Trophoblast cell (in vitro differentiated cells and primary cell): ENCODE measurements around the gene KRT7.

Experiments
- DNase-seq, 2 donors: peaks; one replicate each; pipeline ENCODE4 v3.0.0-alpha.2; 2016
- H2AFZ ChIP-seq: 2 replicates; pipeline ENCODE4 v1.6.1; 2013; ENCODE audit warnings: low read length, moderate library complexity, mild to moderate bottlenecking; ENCODE audit not compliant: insufficient read depth, poor library complexity
- H2AK5ac ChIP-seq: 2 replicates; pipeline ENCODE4 v1.6.1; 2013; ENCODE audit warnings: mild to moderate bottlenecking, low read length
- H2BK120ac ChIP-seq: 2 replicates; pipeline ENCODE4 v1.6.1; 2013; ENCODE audit warnings: low read length, mild to moderate bottlenecking, moderate library complexity; ENCODE audit not compliant: insufficient read depth, poor library complexity
- H2BK12ac ChIP-seq: 2 replicates; pipeline ENCODE4 v1.6.1; 2013; ENCODE audit warnings: mild to moderate bottlenecking, low read length, moderate library complexity
- H2BK5ac ChIP-seq: 2 replicates; pipeline ENCODE4 v1.6.1; 2013; ENCODE audit warnings: low read length, low read depth, moderate library complexity, mild to moderate bottlenecking; ENCODE audit not compliant: poor library complexity
- H3K14ac ChIP-seq: 2 replicates; pipeline ENCODE4 v1.6.1; 2013; ENCODE audit warnings: mild to moderate bottlenecking, low read length
- H3K18ac ChIP-seq: 2 replicates; pipeline ENCODE4 v1.6.1; 2013; ENCODE audit warnings: mild to moderate bottlenecking, low read length
- H3K23ac ChIP-seq: 2 replicates; pipeline ENCODE4 v1.6.1; 2013; ENCODE audit warnings: low read length
- H3K27ac ChIP-seq: 2 replicates; pipeline ENCODE4 v1.5.1; 2013; ENCODE audit warnings: low read depth, mild to moderate bottlenecking, inconsistent platforms, low read length, moderate library complexity
- H3K27me3 ChIP-seq: 2 replicates; pipeline ENCODE4 v1.6.1; 2013; ENCODE audit warnings: inconsistent platforms, mild to moderate bottlenecking, low read length, moderate library complexity; ENCODE audit not compliant: insufficient read depth
- H3K36me3 ChIP-seq, 2 experiments: 1 replicate in 1 of 2; 2 replicates in 1 of 2; pipeline ENCODE4 v1.6.1; 2013; ENCODE audit warnings: low read length in 2 of 2, mild to moderate bottlenecking in 2 of 2, moderate library complexity in 1 of 2; ENCODE audit not compliant: insufficient read depth in 2 of 2, control insufficient read depth in 1 of 2
- H3K4ac ChIP-seq: 2 replicates; pipeline ENCODE4 v1.6.1; 2013; ENCODE audit warnings: low read depth, mild to moderate bottlenecking, low read length, moderate library complexity
- H3K4me1 ChIP-seq, 2 experiments: 1 replicate in 1 of 2; 2 replicates in 1 of 2; pipeline ENCODE4 v1.6.1; 2013; ENCODE audit warnings: low read length in 2 of 2, mild to moderate bottlenecking in 2 of 2, moderate library complexity in 1 of 2; ENCODE audit not compliant: insufficient read depth in 2 of 2, control insufficient read depth in 1 of 2
- H3K4me2 ChIP-seq: 2 replicates; pipeline ENCODE4 v1.6.1; 2013; ENCODE audit warnings: inconsistent platforms, mild to moderate bottlenecking, low read length, moderate library complexity
- H3K4me3 ChIP-seq: 2 replicates; pipeline ENCODE4 v1.5.1; 2013; ENCODE audit warnings: mild to moderate bottlenecking, low read depth, low read length, inconsistent platforms
- H3K79me1 ChIP-seq: one replicate; pipeline ENCODE4 v1.6.1; 2013; ENCODE audit warnings: low read length
- H3K79me2 ChIP-seq: 2 replicates; pipeline ENCODE4 v1.6.1; 2013; ENCODE audit warnings: low read length, mild to moderate bottlenecking; ENCODE audit not compliant: control insufficient read depth, insufficient read depth, poor library complexity
- H3K9ac ChIP-seq: 2 replicates; pipeline ENCODE4 v1.6.1; 2013; ENCODE audit warnings: mild to moderate bottlenecking, low read length
- H3K9me3 ChIP-seq: 2 replicates; pipeline ENCODE4 v1.6.1; 2013; ENCODE audit warnings: low read depth, mild to moderate bottlenecking, control low read depth, inconsistent platforms, low read length; ENCODE audit not compliant: insufficient read depth
- H4K12ac ChIP-seq: 2 replicates; pipeline ENCODE4 v1.6.1; 2013; ENCODE audit warnings: low read depth, mild to moderate bottlenecking, low read length, moderate library complexity
- H4K8ac ChIP-seq: 2 replicates; pipeline ENCODE4 v1.6.1; 2013; ENCODE audit warnings: low read depth, mild to moderate bottlenecking, low read length, moderate library complexity
- H4K91ac ChIP-seq: one replicate; pipeline ENCODE4 v1.6.1; 2013; ENCODE audit warnings: low read depth, mild to moderate bottlenecking, low read length, moderate library complexity
- WGBS: extraction: QIAGEN DNeasy Blood & Tissue Kit; methylation state at CpG from one replicate; pipeline ENCODE4 v1.1.7; 2013; ENCODE audit warnings: missing lambda C conversion rate; ENCODE audit not compliant: insufficient read length, insufficient coverage; ENCODE audit errors: extremely low coverage; 5-methylcytosine and 5-hydroxymethylcytosine counted together

The KRT7 gene

GRCh38 chr12:52191841-52192791, 40.9 kb upstream of the KRT7 start, which contains the start of gene KRT80:
Gene KRT80, minus strand, starts transcription at chr12:52192014. Its CDS starts 112 bp downstream, at chr12:52191902.
- peak within 1 kb of the TSS; percentile 92 for H2BK5ac ChIP-seq
- no peak within 1 kb of the TSS for H2AFZ ChIP-seq
- peaks cover 60% of the 10 kb centered on the region for H3K79me1 ChIP-seq
- peak within 1 kb of the TSS; percentile 34 for H4K8ac ChIP-seq
- no peaks in the 10 kb centered on the region for H3K9me3 ChIP-seq
- H3K4me2 ChIP-seq: no peak within 1 kb of the TSS
- no peaks in the 10 kb centered on the region for H3K27me3 ChIP-seq
- DNase-seq: peak; percentile 42 to 66
- H3K14ac ChIP-seq: peak within 1 kb of the TSS; percentile 95
- H3K27ac ChIP-seq: no peak within 1 kb of the TSS
- H3K4ac ChIP-seq: peak within 1 kb of the TSS; percentile 82
- H3K4me3 ChIP-seq: no peak within 1 kb of the TSS
- no peak within 1 kb of the TSS for H3K9ac ChIP-seq
- peak within 1 kb of the TSS; percentile 98 for H2BK12ac ChIP-seq
- no peak within 1 kb of the TSS for H3K23ac ChIP-seq
- H4K12ac ChIP-seq: no peak within 1 kb of the TSS
- H3K79me2 ChIP-seq: peaks cover 14% of the 10 kb centered on the region
- peak within 1 kb of the TSS; percentile 98 for H2BK120ac ChIP-seq
- H2AK5ac ChIP-seq: peak within 1 kb of the TSS; percentile 99
- H3K4me1 ChIP-seq: peaks cover 58 to 68% of the 10 kb centered on the region in 2 experiments
- WGBS: no CpG with 5 or more reads among the region's 20 CpGs
- no peaks in the 10 kb centered on the region for H3K36me3 ChIP-seq
- peak within 1 kb of the TSS; percentile 85 for H3K18ac ChIP-seq
- peak within 1 kb of the TSS; percentile 98 for H4K91ac ChIP-seq

DNA sequence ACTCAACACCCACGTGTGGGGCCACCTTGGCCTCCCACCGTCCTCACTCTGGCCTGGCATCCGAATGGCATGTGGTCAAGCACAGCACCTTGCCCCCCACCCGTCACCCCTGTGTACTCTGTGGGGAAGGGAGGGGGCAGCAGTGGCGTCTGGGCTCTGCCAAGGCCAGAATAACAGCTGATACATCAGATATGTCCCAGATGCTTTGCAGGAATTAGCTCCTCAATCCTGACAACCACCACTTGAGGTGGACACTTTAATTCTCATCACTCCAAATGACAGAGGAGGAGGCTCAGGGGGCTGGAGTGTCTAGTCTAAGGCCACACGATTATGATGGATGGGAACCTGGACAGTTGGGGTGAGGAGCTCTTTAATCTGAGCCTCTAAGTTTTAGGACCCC, 39.5 kb upstream of the KRT7 start:
- peaks cover 15% of the 10 kb centered on the region for H3K79me2 ChIP-seq
- WGBS: no CpG with 5 or more reads among the region's 6 CpGs

DNA sequence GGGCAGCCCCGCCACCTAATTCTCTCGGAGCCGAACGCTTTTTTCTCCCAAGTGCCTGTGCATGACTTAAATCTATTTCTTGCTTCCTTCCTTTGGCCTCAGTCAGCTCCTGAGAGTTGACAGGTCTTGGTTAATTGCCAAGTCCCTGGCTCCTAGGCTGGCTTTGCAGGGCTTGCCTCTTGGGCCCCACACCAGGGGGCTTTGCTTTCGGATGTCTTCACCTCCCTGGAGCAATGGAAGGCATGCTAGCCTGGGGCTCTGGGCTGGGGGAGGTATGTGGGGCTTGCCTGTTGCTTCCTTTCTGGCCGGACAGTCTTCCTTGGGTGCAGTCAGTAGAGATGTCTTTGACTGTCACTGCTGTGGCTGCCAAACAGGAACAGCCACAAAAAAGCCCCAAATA, 39.1 kb upstream of the KRT7 start:
- no peak overlapping the region for H4K12ac ChIP-seq
- peak overlapping the region; percentile 85 for H4K8ac ChIP-seq
- no peak overlapping the region for H3K4me2 ChIP-seq
- peak overlapping the region; percentile 98 for H2BK120ac ChIP-seq
- DNase-seq: peak; percentile 55 to 63
- H4K91ac ChIP-seq: peak overlapping the region; percentile 98
- H2BK12ac ChIP-seq: peak overlapping the region; percentile 97
- peak overlapping the region; percentile 96 for H3K27ac ChIP-seq
- H3K9me3 ChIP-seq: no peaks in the 10 kb centered on the region
- H3K14ac ChIP-seq: peak overlapping the region; percentile 95
- H3K79me1 ChIP-seq: peaks cover 55% of the 10 kb centered on the region
- H3K4me1 ChIP-seq: peaks cover 59 to 61% of the 10 kb centered on the region in 2 experiments
- no peak overlapping the region for H2AK5ac ChIP-seq
- no peaks in the 10 kb centered on the region for H3K36me3 ChIP-seq
- H3K27me3 ChIP-seq: no peaks in the 10 kb centered on the region
- peaks cover 17% of the 10 kb centered on the region for H3K79me2 ChIP-seq
- H2AFZ ChIP-seq: no peak overlapping the region
- no peak overlapping the region for H3K4ac ChIP-seq
- H2BK5ac ChIP-seq: peak overlapping the region; percentile 95
- H3K4me3 ChIP-seq: no peak overlapping the region
- H3K18ac ChIP-seq: peak overlapping the region; percentile 14
- no peak overlapping the region for H3K23ac ChIP-seq
- no peak overlapping the region for H3K9ac ChIP-seq
- no CpG with 5 or more reads among the region's 6 CpGs for WGBS

More for the DNA sequence above, 39.5 kb upstream of the KRT7 start:
- Histone ChIP-seq H4K8ac (peak overlapping the region; percentile 75), H3K4me3 (no peak overlapping the region), H3K14ac (peak overlapping the region; percentile 95), H3K4me2 (no peak overlapping the region), H4K91ac (peak overlapping the region; percentile 98), H3K36me3 (no peaks in the 10 kb centered on the region), H3K23ac (no peak overlapping the region), H2AK5ac (peak overlapping the region; percentile 99), H2BK5ac (peak overlapping the region; percentile 92), H2BK12ac (peak overlapping the region; percentile 98), H3K18ac (peak overlapping the region; percentile 89), H3K4ac (peak overlapping the region; percentile 82), H3K27ac (peak overlapping the region; percentile 96), H3K9ac (no peak overlapping the region), H4K12ac (no peak overlapping the region), H2BK120ac (peak overlapping the region; percentile 98), H3K79me1 (peaks cover 54% of the 10 kb centered on the region), H3K4me1 (peaks cover 55 to 60% of the 10 kb centered on the region in 2 experiments), H2AFZ (peak overlapping the region; percentile 48), H3K9me3 (no peaks in the 10 kb centered on the region), H3K27me3 (no peaks in the 10 kb centered on the region)
- no peak for DNase-seq

DNA sequence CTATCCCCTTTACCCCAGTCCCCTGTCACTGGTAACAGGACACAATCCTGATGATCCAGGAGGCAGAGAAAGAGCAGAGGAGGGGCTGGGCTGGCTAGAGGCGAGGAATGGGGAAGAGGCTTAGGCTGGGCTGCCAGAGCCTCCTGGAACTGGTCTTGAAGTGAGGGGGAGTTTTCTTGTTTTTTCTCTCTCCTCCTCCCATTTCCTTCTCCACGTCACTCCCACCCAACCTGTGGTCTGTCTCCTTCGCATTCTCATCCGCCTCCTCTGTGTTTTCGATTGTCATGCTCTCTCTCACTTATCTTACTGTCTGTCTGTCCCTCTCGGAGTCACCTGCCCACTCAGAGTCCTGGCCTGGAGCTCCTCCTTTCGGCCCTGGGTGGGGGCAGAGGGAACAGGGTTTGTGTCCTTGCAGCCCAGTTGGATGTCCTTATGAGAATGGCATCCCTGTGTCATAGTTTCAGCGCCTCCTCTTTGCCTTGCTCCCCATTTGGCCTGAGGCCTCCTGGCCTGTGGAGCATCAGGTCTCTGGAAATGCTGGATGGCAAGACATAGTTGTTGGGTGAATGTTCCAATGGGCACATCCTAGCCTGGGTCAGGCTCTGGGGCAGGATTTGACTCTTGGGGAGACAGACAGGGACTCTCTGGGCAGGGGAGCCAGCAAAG, 37.8 kb upstream of the KRT7 start:
- peak overlapping the region; percentile 97 for H2BK12ac ChIP-seq

More for the DNA sequence above, 37.8 kb upstream of the KRT7 start:
- H3K14ac ChIP-seq: peak overlapping the region; percentile 95
- H4K8ac ChIP-seq: peak overlapping the region; percentile 72
- H3K9ac ChIP-seq: no peak overlapping the region
- peak overlapping the region; percentile 98 for H4K91ac ChIP-seq
- no CpG with 5 or more reads among the region's 8 CpGs for WGBS
- peak overlapping the region; percentile 79 for H3K18ac ChIP-seq
- no peaks in the 10 kb centered on the region for H3K27me3 ChIP-seq
- no peaks in the 10 kb centered on the region for H3K9me3 ChIP-seq
- peak; percentile 53 to 58 for DNase-seq
- peaks cover 65% of the 10 kb centered on the region for H3K79me1 ChIP-seq
- peaks cover 17% of the 10 kb centered on the region for H3K79me2 ChIP-seq
- no peak overlapping the region for H3K4me2 ChIP-seq
- H3K23ac ChIP-seq: no peak overlapping the region
- H2AK5ac ChIP-seq: peak overlapping the region; percentile 90
- H4K12ac ChIP-seq: peak overlapping the region; percentile 10
- H2BK5ac ChIP-seq: peak overlapping the region; percentile 95
- no peak overlapping the region for H3K4me3 ChIP-seq
- no peak overlapping the region for H2AFZ ChIP-seq
- H3K27ac ChIP-seq: peak overlapping the region; percentile 96
- H2BK120ac ChIP-seq: peak overlapping the region; percentile 98
- H3K4ac ChIP-seq: peak overlapping the region; percentile 51
- no peaks in the 10 kb centered on the region for H3K36me3 ChIP-seq
- H3K4me1 ChIP-seq: peaks cover 64 to 67% of the 10 kb centered on the region in 2 experiments
